Measurements from ENCODE around the gene KIF1A. TPM values are rescaled to one million over a fixed set of nuclear protein-coding genes. Genes with fewer than 3 reads are reported as not detected.

Gene KIF1A
- total and polyA plus RNA-seq, 10 of the 15 experiments (the other 5 are each of a cell fraction or from before 2014, with no cell fraction given) = 0.04 to 0.95 (median 0.06) TPM; not detected in 5

GRCh38 chr2:240728827-240729226 is 91.2 kb downstream of the KIF1A start:
- Histone ChIP-seq H3K4me1 (ENCODE audit: control insufficient read depth, insufficient read depth, low read length) (no peaks in the 10 kb centered on the region), H2AFZ (ENCODE audit: control insufficient read depth, low read depth, low read length) (no peak overlapping the region), H3K9ac (ENCODE audit: control insufficient read depth, insufficient read depth, low read length) (no peak overlapping the region), H3K27me3 (replicated peaks in 1 of 2; ENCODE audit: control insufficient read depth in 2 of 2, insufficient read depth in 2 of 2, low read length in 1 of 2) (peaks cover 0 to 1% of the 10 kb centered on the region in 2 experiments; a peak in 2 of 4 replicates), H3K27ac (ENCODE audit: control insufficient read depth, insufficient read depth) (no peak overlapping the region), H4K20me1 (ENCODE audit: control insufficient read depth, insufficient read depth) (no peaks in the 10 kb centered on the region), H3K4me3 (no peak overlapping the region), H3K36me3 (ENCODE audit: control insufficient read depth in 2 of 2, insufficient read depth in 2 of 2, low read length in 1 of 2) (no peaks in the 10 kb centered on the region), H3K4me2 (ENCODE audit: control insufficient read depth, insufficient read depth) (no peak overlapping the region), H3K9me3 (replicated peaks; ENCODE audit: control insufficient read depth, insufficient read depth, low read length) (no peaks in the 10 kb centered on the region), H3K79me2 (ENCODE audit: control insufficient read depth, insufficient read depth, low read length) (no peaks in the 10 kb centered on the region)
- BruUV-seq (replicated peaks) = no TSS peak
- no peak for FAIRE-seq
- TF ChIP-seq IRF5 (IDR thresholded peaks at IDR 0.05; ENCODE audit: borderline replicate concordance) (no peak), ZNF384 (IDR thresholded peaks at IDR 0.05; ENCODE audit: borderline replicate concordance, low read depth, low read length) (no peak), ESRRA (IDR thresholded peaks at IDR 0.05; ENCODE audit: low read length) (no peak), TAF1 (IDR thresholded peaks at IDR 0.05; ENCODE audit: borderline replicate concordance, low read depth, low read length) (no peak), NFXL1 (IDR thresholded peaks at IDR 0.05; ENCODE audit: borderline replicate concordance) (no peak), SUPT20H (IDR thresholded peaks at IDR 0.05; ENCODE audit: borderline replicate concordance, control insufficient read depth, low read depth, low read length) (no peak), ZNF622 (IDR thresholded peaks at IDR 0.05) (no peak)
- RAD21 ChIA-PET (ENCODE audit: unreplicated experiment) = no interaction called here
- POLR2A ChIA-PET = no interaction called here
- intact Hi-C loops (cut with micrococcal nuclease; ENCODE audit: unreplicated experiment) (no loop called here), in situ Hi-C loops (cut with MboI) (no loop called here)
- no peak for DNase-seq (ENCODE audit: low read depth, low spot score)
- SMC1A ChIA-PET (ENCODE audit: uncharacterized antibody, unreplicated experiment) = no interaction called here
- CTCF ChIA-PET = no interaction called here
- ATAC-seq = no peak
- WGBS (ENCODE audit: insufficient coverage, insufficient replicate concordance, low lambda C conversion rate, missing lambda C conversion rate) = 7% methylated on average over 7 of the region's 7 CpGs

GRCh38 chr2:240728361-240728760 is 91.7 kb downstream of the KIF1A start:
- ChIA-PET SMC1A (ENCODE audit: uncharacterized antibody, unreplicated experiment) (no interaction called here), CTCF (no interaction called here), POLR2A (no interaction called here), RAD21 (ENCODE audit: unreplicated experiment) (no interaction called here)
- no peak overlapping the region for H3K27ac ChIP-seq (ENCODE audit: control insufficient read depth, insufficient read depth)
- H3K4me3 ChIP-seq = no peak overlapping the region
- H2AFZ ChIP-seq (ENCODE audit: control insufficient read depth, low read depth, low read length) = no peak overlapping the region
- H3K79me2 ChIP-seq (ENCODE audit: control insufficient read depth, insufficient read depth, low read length) = no peaks in the 10 kb centered on the region
- H3K9ac ChIP-seq (ENCODE audit: control insufficient read depth, insufficient read depth, low read length) = no peak overlapping the region
- intact Hi-C loops (cut with micrococcal nuclease; ENCODE audit: unreplicated experiment) (no loop called here), in situ Hi-C loops (cut with MboI) (no loop called here)
- H3K27me3 ChIP-seq (replicated peaks in 1 of 2; ENCODE audit: control insufficient read depth in 2 of 2, insufficient read depth in 2 of 2, low read length in 1 of 2) = peaks cover 0 to 1% of the 10 kb centered on the region in 2 experiments; a peak in 2 of 4 replicates
- no peak for DNase-seq (ENCODE audit: low read depth, low spot score)
- H3K36me3 ChIP-seq (ENCODE audit: control insufficient read depth in 2 of 2, insufficient read depth in 2 of 2, low read length in 1 of 2) = no peaks in the 10 kb centered on the region
- no peaks in the 10 kb centered on the region for H4K20me1 ChIP-seq (ENCODE audit: control insufficient read depth, insufficient read depth)
- H3K4me2 ChIP-seq (ENCODE audit: control insufficient read depth, insufficient read depth) = no peak overlapping the region
- H3K4me1 ChIP-seq (ENCODE audit: control insufficient read depth, insufficient read depth, low read length) = no peaks in the 10 kb centered on the region
- no peaks in the 10 kb centered on the region for H3K9me3 ChIP-seq (replicated peaks; ENCODE audit: control insufficient read depth, insufficient read depth, low read length)
- no TSS peak for BruUV-seq (replicated peaks)
- no peak for ATAC-seq
- FAIRE-seq = no peak
- 53% methylated on average over 10 of the region's 10 CpGs for WGBS (ENCODE audit: insufficient coverage, insufficient replicate concordance, low lambda C conversion rate, missing lambda C conversion rate)
- TF ChIP-seq POU2F2 (IDR thresholded peaks at IDR 0.05; ENCODE audit: borderline replicate concordance, low read depth, low read length) (no peak), YY1 (IDR thresholded peaks at IDR 0.05; ENCODE audit: low read depth, low read length) (no peak), ZBED1 (IDR thresholded peaks at IDR 0.05; ENCODE audit: borderline replicate concordance) (no peak), NR2C1 (IDR thresholded peaks at IDR 0.05) (no peak), E4F1 (IDR thresholded peaks at IDR 0.05; ENCODE audit: borderline replicate concordance, partially characterized antibody) (no peak), MXI1 (IDR thresholded peaks at IDR 0.05; ENCODE audit: low read depth, low read length) (no peak), MTA3 (IDR thresholded peaks at IDR 0.05; ENCODE audit: borderline replicate concordance, low read length) (no peak), PAX8 (IDR thresholded peaks at IDR 0.05) (no peak), SUZ12 (IDR thresholded peaks at IDR 0.05; ENCODE audit: unreplicated experiment) (no peak), SIN3A (IDR thresholded peaks at IDR 0.05; ENCODE audit: low read depth, low read length) (no peak), BCL11A (IDR thresholded peaks at IDR 0.05; ENCODE audit: low read depth, low read length) (no peak)
